PC-3 (cell line): ENCODE measurements around the gene PBX4. TPM values are rescaled to one million over a fixed set of nuclear protein-coding genes. Genes with fewer than 3 reads are reported as not detected.

Experiments
- ATAC-seq: fragments of 200-7000 bp; cut with Tn5 transposase; 2 replicates; pipeline ENCODE4 v1.9.1; 2020; ENCODE audit warnings: mild to moderate bottlenecking, moderate library complexity
- BruUV-seq: library from RNA; stranded (reverse); fragments of 400-500 nt; replicated peaks from 2 replicates; lab custom pipeline; 2021; lab: Mats Ljungman, UMichigan
- CTCF ChIA-PET: fragments of 300-600 bp; sonication (Branson Sonifier 250); formaldehyde crosslinking; loops from one replicate; lab custom pipeline; 2022; ENCODE audit warnings: antibody characterized with exemption; lab: Charles Lee
- POLR2A ChIA-PET: fragments of 300-600 bp; sonication (Branson Sonifier 250); formaldehyde crosslinking; loops from one replicate; lab custom pipeline; 2022; ENCODE audit warnings: antibody characterized with exemption; ENCODE audit not compliant: unreplicated experiment; lab: Charles Lee
- DNase-seq: peaks from one replicate; pipeline ENCODE4 v3.0.0-alpha.2; 2015
- H2AFZ ChIP-seq: fragments of 300-600 bp; sonication (generic); 2 replicates; pipeline ENCODE4 v1.6.0; 2016; ENCODE audit warnings: antibody characterized with exemption, low read length
- H3F3A ChIP-seq: fragments of 300-600 bp; sonication (generic); one replicate; pipeline ENCODE4 v1.6.0; 2017; ENCODE audit warnings: antibody characterized with exemption, low read length, control low read depth, mild to moderate bottlenecking; ENCODE audit not compliant: unreplicated experiment
- H3K27ac ChIP-seq: fragments of 300-600 bp; sonication (generic); 2 replicates; pipeline ENCODE4 v1.5.1; 2016; ENCODE audit warnings: mild to moderate bottlenecking, low read length
- H3K27me3 ChIP-seq: fragments of 300-600 bp; sonication (generic); 2 replicates; pipeline ENCODE4 v1.6.1; 2016; ENCODE audit warnings: low read length, mixed read lengths
- H3K36me3 ChIP-seq: fragments of 300-600 bp; sonication (generic); 2 replicates; pipeline ENCODE4 v1.6.1; 2016; ENCODE audit warnings: low read depth, mixed run types, low read length, mixed read lengths
- H3K4me1 ChIP-seq: fragments of 300-600 bp; sonication (generic); 2 replicates; pipeline ENCODE4 v1.5.1; 2016; ENCODE audit warnings: low read length; ENCODE audit not compliant: insufficient read depth
- H3K4me2 ChIP-seq: fragments of 300-600 bp; sonication (generic); 2 replicates; pipeline ENCODE4 v1.6.0; 2016; ENCODE audit warnings: low read length
- H3K4me3 ChIP-seq: fragments of 300-600 bp; sonication (generic); 2 replicates; pipeline ENCODE4 v1.5.1; 2016; ENCODE audit warnings: mild to moderate bottlenecking, low read length, mixed read lengths
- H3K79me2 ChIP-seq: fragments of 300-600 bp; sonication (generic); 2 replicates; pipeline ENCODE4 v1.6.1; 2017; ENCODE audit warnings: low read length, mixed read lengths
- H3K9ac ChIP-seq: fragments of 300-600 bp; sonication (generic); 2 replicates; pipeline ENCODE4 v1.6.0; 2016; ENCODE audit warnings: mild to moderate bottlenecking, low read length
- H3K9me2 ChIP-seq: fragments of 300-600 bp; sonication (generic); replicated peaks from 2 replicates; pipeline ENCODE4 v1.6.1; 2016; ENCODE audit warnings: mixed run types, low read length, mixed read lengths
- H3K9me3 ChIP-seq: fragments of 300-600 bp; sonication (generic); 2 replicates; pipeline ENCODE4 v1.6.1; 2016; ENCODE audit warnings: low read length, mixed read lengths
- H4K20me1 ChIP-seq: fragments of 300-600 bp; sonication (generic); 2 replicates; pipeline ENCODE4 v1.6.1; 2016; ENCODE audit warnings: low read length, mixed read lengths
- CTCF ChIP-seq: fragments of 300-600 bp; sonication (generic); conservative IDR thresholded peaks from 2 replicates; pipeline ENCODE4 v1.5.1; 2017; ENCODE audit warnings: antibody characterized with exemption, low read depth, mild to moderate bottlenecking, low read length
- EZH2 ChIP-seq: fragments of 300-600 bp; sonication (generic); IDR thresholded peaks from one replicate; pipeline ENCODE4 v1.6.1; 2017; ENCODE audit warnings: antibody characterized with exemption, mild to moderate bottlenecking, low read length; ENCODE audit not compliant: unreplicated experiment
- EZH2phosphoT487 ChIP-seq: fragments of 300-600 bp; sonication (generic); IDR thresholded peaks from 2 replicates; pipeline ENCODE4 v1.6.1; 2018; ENCODE audit warnings: mild to moderate bottlenecking, antibody characterized with exemption, low read length, borderline replicate concordance
- intact Hi-C: fragments of 100-400 bp; cut with micrococcal nuclease; formaldehyde crosslinking; loops from 2 replicates; pipeline ENCODE4 v1.9.0; 2023
- total RNA-seq: library from RNA; depleted of rRNA; stranded (reverse); fragments of >200 nt; gene quantifications from 2 replicates; pipeline ENCODE4 v1.2.3, GENCODE V29; 2014

Gene PBX4
- total RNA-seq, 1 experiment from 2014 or later, result 6.9 TPM

DNA sequence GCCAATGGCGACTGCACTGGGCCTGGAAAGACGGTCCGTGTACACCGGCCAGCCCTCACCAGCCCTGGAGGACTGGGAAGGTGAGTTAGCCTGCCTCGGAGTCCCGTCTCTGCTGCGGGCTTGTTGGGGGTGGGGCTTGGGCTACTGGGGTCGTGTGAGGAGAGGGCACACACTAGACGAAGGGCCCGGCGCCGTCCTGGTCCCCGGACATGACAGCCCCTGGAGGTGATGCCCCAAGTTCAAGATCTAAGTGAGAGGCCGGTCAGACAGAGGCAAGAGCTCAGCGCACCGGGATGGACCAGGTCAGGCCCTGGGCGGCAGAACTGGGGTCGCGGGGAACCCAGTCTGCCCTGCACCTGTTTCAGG lies 78.8 kb downstream of the PBX4 start:
- no peaks in the 10 kb centered on the region for H3K9me3 ChIP-seq
- no TSS peak for BruUV-seq
- DNase-seq, result no peak
- ChIA-PET CTCF (no interaction called here), POLR2A (no interaction called here)
- no peak overlapping the region for H3K4me2 ChIP-seq
- no peak overlapping the region for H3K4me3 ChIP-seq
- H3K36me3 ChIP-seq, result no peaks in the 10 kb centered on the region
- TF ChIP-seq EZH2phosphoT487 (no peak), CTCF (no peak), EZH2 (no peak)
- no peaks in the 10 kb centered on the region for H3K27me3 ChIP-seq
- H3K9me2 ChIP-seq, result no peaks in the 10 kb centered on the region
- no peak for ATAC-seq
- no peak overlapping the region for H2AFZ ChIP-seq
- peaks cover 9% of the 10 kb centered on the region; the same call in 1 of the 2 replicates for H3K4me1 ChIP-seq
- H3K9ac ChIP-seq, result no peak overlapping the region
- no peaks in the 10 kb centered on the region for H4K20me1 ChIP-seq
- H3K79me2 ChIP-seq, result no peaks in the 10 kb centered on the region
- no peak overlapping the region for H3K27ac ChIP-seq
- intact Hi-C loops, result loop anchor here (10.0 kb wide), 1 partner anchor 415 kb away; no protein-coding TSS in a partner anchor
- H3F3A ChIP-seq, result no peaks in the 10 kb centered on the region

DNA sequence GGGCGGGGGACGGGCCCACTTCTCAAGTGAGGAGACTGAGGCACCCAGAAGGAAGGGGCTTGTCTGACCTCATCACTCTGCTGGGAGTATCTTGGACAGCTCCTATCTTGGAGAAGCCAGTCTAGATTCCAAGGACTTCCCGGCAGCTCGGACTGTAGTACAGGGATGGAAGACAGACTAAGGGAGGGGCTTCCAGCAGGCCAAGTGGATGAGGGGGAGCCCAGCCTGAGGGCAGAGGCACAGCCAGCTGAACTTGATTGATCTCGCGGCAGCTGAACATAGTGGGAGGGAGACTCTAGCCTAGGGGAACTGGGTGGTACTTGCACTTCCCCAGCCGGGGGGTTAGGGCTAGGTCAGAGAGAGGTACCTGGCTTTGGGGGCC lies 79.7 kb downstream of the PBX4 start:
- POLR2A ChIA-PET, result no interaction called here
- no peak for DNase-seq
- Histone ChIP-seq H3K4me1 (peaks cover 9% of the 10 kb centered on the region; the same call in 1 of the 2 replicates), H3F3A (no peaks in the 10 kb centered on the region), H3K36me3 (no peaks in the 10 kb centered on the region), H3K79me2 (no peaks in the 10 kb centered on the region), H3K4me2 (peak overlapping the region; percentile 79; the same call in 1 of the 2 replicates), H3K27ac (no peak overlapping the region), H4K20me1 (no peaks in the 10 kb centered on the region), H3K27me3 (no peaks in the 10 kb centered on the region), H3K9me3 (no peaks in the 10 kb centered on the region), H3K9me2 (no peaks in the 10 kb centered on the region), H3K9ac (no peak overlapping the region), H2AFZ (no peak overlapping the region; the same call in 1 of the 2 replicates), H3K4me3 (peak overlapping the region; percentile 59; the same call in 1 of the 2 replicates)
- TF ChIP-seq EZH2 (no peak), EZH2phosphoT487 (no peak), CTCF (no peak)
- intact Hi-C loops, result loop anchor here (10.0 kb wide), 1 partner anchor 416 kb away; no protein-coding TSS in a partner anchor
- ATAC-seq, result no peak
- BruUV-seq, result no TSS peak
- CTCF ChIA-PET, result no interaction called here

DNA sequence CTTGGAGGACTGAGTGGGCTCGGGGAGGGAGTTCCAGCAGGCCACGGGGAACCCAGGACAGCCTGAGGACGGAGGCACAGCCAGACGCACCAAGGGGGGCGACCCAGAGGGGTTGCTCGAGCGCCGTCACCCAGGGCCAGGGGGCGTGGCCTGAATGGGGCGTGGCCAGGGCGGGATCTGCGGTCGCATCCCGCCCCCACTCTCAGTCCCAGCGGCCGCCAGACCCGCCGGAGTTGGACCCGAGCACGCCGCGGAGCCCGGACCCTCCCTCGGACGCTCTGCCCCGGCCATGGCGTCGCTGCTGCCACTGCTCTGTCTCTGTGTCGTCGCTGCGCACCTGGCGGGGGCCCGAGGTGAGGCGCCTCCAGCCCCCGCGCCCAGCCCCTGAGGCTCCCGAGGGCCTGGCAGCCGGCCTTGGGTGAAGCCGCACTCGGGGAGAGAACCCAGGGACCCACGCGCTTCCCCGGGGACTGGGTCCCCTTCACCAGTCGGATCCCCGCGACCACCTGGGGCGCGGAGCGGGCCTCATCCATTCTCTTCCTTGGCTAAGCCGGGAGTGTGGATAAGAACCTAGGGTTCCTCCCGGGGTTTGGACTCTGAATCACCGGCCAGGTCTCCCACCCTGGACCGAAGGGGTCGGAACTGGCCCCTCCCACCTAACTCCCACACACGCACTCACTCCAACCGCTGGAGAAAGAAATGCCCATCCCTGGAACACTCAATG lies 80.3 kb downstream of the PBX4 start, which contains the start of gene CILP2:
Gene CILP2 (plus strand): TSS at position 205 of the 724 bp plus-strand sequence. CDS start 85 bp downstream, at position 290.
- peak within 1 kb of the TSS; percentile 59 for H3K4me3 ChIP-seq
- no peaks in the 10 kb centered on the region for H3K79me2 ChIP-seq
- peak; percentile 28 for DNase-seq
- no peaks in the 10 kb centered on the region for H3K9me3 ChIP-seq
- H3K27ac ChIP-seq, result no peak within 1 kb of the TSS
- H3K36me3 ChIP-seq, result no peaks in the 10 kb centered on the region
- no peaks in the 10 kb centered on the region for H4K20me1 ChIP-seq
- ATAC-seq, result peak; percentile 12
- peak within 1 kb of the TSS; percentile 61; the same call in 1 of the 2 replicates for H2AFZ ChIP-seq
- no peak within 1 kb of the TSS for H3K9ac ChIP-seq
- no TSS peak for BruUV-seq
- H3K9me2 ChIP-seq, result no peaks in the 10 kb centered on the region
- ChIA-PET CTCF (no interaction called here), POLR2A (no interaction called here)
- H3K4me2 ChIP-seq, result peak within 1 kb of the TSS; percentile 79
- no peaks in the 10 kb centered on the region for H3K27me3 ChIP-seq
- no peak for TF ChIP-seq EZH2
- no peak for TF ChIP-seq EZH2phosphoT487
- no peak for TF ChIP-seq CTCF
- H3F3A ChIP-seq, result no peaks in the 10 kb centered on the region
- H3K4me1 ChIP-seq, result peaks cover 9% of the 10 kb centered on the region; the same call in 1 of the 2 replicates
- intact Hi-C loops, result loop anchor here (10.0 kb wide), 1 partner anchor 417 kb away; no protein-coding TSS in a partner anchor
